WTC11 (cell line): ENCODE results near the gene SLC23A1. TPM values are rescaled to one million over a fixed set of nuclear protein-coding genes. Genes with fewer than 3 reads are reported as not detected.

Experiments used
- ATAC-seq: fragments of 200-7000 bp; cut with Tn5 transposase; 2 replicates; pipeline ENCODE4 v1.10.0; 2021; ENCODE audit warnings: mild to moderate bottlenecking, moderate library complexity
- CTCF ChIA-PET: fragments of 300-600 bp; sonication (Branson Sonifier 250); formaldehyde crosslinking; loops from one replicate; lab custom pipeline; 2021; ENCODE audit warnings: antibody characterized with exemption; lab: Charles Lee
- POLR2A ChIA-PET: fragments of 350-600 bp; sonication (Branson Sonifier 250); formaldehyde crosslinking; loops from one replicate; lab custom pipeline; 2021; ENCODE audit warnings: antibody characterized with exemption; lab: Charles Lee
- DNase-seq: peaks from one replicate; pipeline ENCODE4 v3.0.0; 2021; ENCODE audit warnings: low spot score
- H3K27ac Mint-ChIP-seq: 2 replicates; pipeline ENCODE4 v1.8.0; 2021; ENCODE audit warnings: mixed read lengths
- H3K27me3 Mint-ChIP-seq: 2 replicates; pipeline ENCODE4 v1.8.0; 2021; ENCODE audit warnings: low read depth, mild to moderate bottlenecking, moderate library complexity, mixed read lengths
- H3K36me3 Mint-ChIP-seq: 2 replicates; pipeline ENCODE4 v1.8.0; 2021; ENCODE audit warnings: mixed read lengths
- H3K4me1 Mint-ChIP-seq: 2 replicates; pipeline ENCODE4 v1.8.0; 2022; ENCODE audit warnings: mixed read lengths
- H3K4me3 Mint-ChIP-seq: 2 replicates; pipeline ENCODE4 v1.8.0; 2021; ENCODE audit warnings: mild to moderate bottlenecking, moderate library complexity, mixed read lengths
- H3K9me3 Mint-ChIP-seq: 2 replicates; pipeline ENCODE4 v1.8.0; 2021; ENCODE audit warnings: mixed read lengths
- ARID4B ChIP-seq: sonication (generic); formaldehyde crosslinking; IDR thresholded peaks from 2 replicates; pipeline ENCODE4 v1.8.0; 2023; ENCODE audit warnings: missing genetic modification reagents, mild to moderate bottlenecking, borderline replicate concordance
- CREM ChIP-seq: sonication (generic); formaldehyde crosslinking; IDR thresholded peaks from 2 replicates; pipeline ENCODE4 v1.8.1; 2022; ENCODE audit warnings: mild to moderate bottlenecking, missing genetic modification reagents, moderate library complexity
- ERG ChIP-seq: fragments of 250-450 bp; sonication (Bioruptor Pico); IDR thresholded peaks from 2 replicates; pipeline ENCODE4 v1.8.0; 2021; ENCODE audit warnings: mild to moderate bottlenecking
- ETV6 ChIP-seq: sonication (generic); formaldehyde crosslinking; IDR thresholded peaks from 2 replicates; pipeline ENCODE4 v1.8.1; 2022; ENCODE audit warnings: mild to moderate bottlenecking, missing genetic modification reagents
- NFATC4 ChIP-seq: fragments of 250-450 bp; sonication (Bioruptor Pico); IDR thresholded peaks from 2 replicates; pipeline ENCODE4 v1.9.0; 2021; ENCODE audit warnings: mild to moderate bottlenecking
- RELA ChIP-seq: sonication (generic); formaldehyde crosslinking; IDR thresholded peaks from 2 replicates; pipeline ENCODE4 v1.8.1; 2022; ENCODE audit warnings: missing genetic modification reagents, mild to moderate bottlenecking, borderline replicate concordance
- SMAD3 ChIP-seq: sonication (generic); formaldehyde crosslinking; IDR thresholded peaks from 2 replicates; pipeline ENCODE4 v1.8.0; 2022; ENCODE audit warnings: missing genetic modification reagents, mild to moderate bottlenecking, borderline replicate concordance
- TCF7 ChIP-seq: sonication (generic); formaldehyde crosslinking; IDR thresholded peaks from 2 replicates; pipeline ENCODE4 v1.8.0; 2022; ENCODE audit warnings: mild to moderate bottlenecking, low read depth, missing genetic modification reagents, moderate library complexity
- TP53 ChIP-seq: sonication (generic); formaldehyde crosslinking; IDR thresholded peaks from 2 replicates; pipeline ENCODE4 v1.8.1; 2023; ENCODE audit warnings: mild to moderate bottlenecking, missing genetic modification reagents
- ZNF416 ChIP-seq: fragments of 250-450 bp; sonication (Bioruptor Pico); IDR thresholded peaks from 2 replicates; pipeline ENCODE4 v1.9.0; 2021; ENCODE audit warnings: mild to moderate bottlenecking, inconsistent platforms
- total RNA-seq: library from RNA; stranded (reverse); gene quantifications from 3 replicates; pipeline ENCODE4 v1.2.3, GENCODE V29; 2021
- TF ChIP-seq, protein P1 (sequence below): fragments of 250-450 bp; sonication (Bioruptor Pico); IDR thresholded peaks from 2 replicates; pipeline ENCODE4 v1.9.0; 2021; ENCODE audit warnings: mild to moderate bottlenecking
- TF ChIP-seq, protein P2 (sequence below): fragments of 250-450 bp; sonication (Bioruptor Pico); IDR thresholded peaks from 2 replicates; pipeline ENCODE4 v1.9.0; 2021; ENCODE audit warnings: mild to moderate bottlenecking, borderline replicate concordance

The SLC23A1 gene
- total RNA-seq, 1 experiment from 2014 or later, result not detected

DNA sequence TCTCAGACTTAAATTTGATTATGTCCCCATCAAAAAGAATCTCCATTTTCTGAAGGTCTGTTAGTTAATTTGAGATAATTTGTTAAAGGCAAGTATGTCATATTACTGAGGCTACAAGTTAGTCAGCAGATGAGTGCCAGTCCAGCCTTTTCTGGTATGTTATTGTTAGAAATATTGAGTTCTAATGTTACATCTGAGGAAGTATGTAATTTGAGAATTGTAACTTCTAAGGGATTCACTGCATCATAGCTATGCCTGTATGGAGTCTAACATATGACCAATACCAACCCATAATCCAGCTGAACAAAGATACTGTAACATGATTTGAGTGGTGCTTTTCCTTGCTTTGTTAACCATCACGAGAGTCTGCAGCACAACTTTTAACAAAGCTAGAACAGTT is 13.9 kb downstream of the SLC23A1 start (continued):
- TF ChIP-seq CREM (CRISPR knock-in tag) (no peak), NFATC4 (CRISPR knock-in tag) (no peak), ARID4B (no peak)
- TF ChIP-seq, protein P1, sequence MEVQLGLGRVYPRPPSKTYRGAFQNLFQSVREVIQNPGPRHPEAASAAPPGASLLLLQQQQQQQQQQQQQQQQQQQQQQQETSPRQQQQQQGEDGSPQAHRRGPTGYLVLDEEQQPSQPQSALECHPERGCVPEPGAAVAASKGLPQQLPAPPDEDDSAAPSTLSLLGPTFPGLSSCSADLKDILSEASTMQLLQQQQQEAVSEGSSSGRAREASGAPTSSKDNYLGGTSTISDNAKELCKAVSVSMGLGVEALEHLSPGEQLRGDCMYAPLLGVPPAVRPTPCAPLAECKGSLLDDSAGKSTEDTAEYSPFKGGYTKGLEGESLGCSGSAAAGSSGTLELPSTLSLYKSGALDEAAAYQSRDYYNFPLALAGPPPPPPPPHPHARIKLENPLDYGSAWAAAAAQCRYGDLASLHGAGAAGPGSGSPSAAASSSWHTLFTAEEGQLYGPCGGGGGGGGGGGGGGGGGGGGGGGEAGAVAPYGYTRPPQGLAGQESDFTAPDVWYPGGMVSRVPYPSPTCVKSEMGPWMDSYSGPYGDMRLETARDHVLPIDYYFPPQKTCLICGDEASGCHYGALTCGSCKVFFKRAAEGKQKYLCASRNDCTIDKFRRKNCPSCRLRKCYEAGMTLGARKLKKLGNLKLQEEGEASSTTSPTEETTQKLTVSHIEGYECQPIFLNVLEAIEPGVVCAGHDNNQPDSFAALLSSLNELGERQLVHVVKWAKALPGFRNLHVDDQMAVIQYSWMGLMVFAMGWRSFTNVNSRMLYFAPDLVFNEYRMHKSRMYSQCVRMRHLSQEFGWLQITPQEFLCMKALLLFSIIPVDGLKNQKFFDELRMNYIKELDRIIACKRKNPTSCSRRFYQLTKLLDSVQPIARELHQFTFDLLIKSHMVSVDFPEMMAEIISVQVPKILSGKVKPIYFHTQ (CRISPR knock-in tag), result no peak

GRCh38 chr5:139368613-139369012 is 14.5 kb downstream of the SLC23A1 start:
- ChIA-PET CTCF (interaction anchor here (0.9 to 1.7 kb wide), 6 partner anchors 22 to 92 kb away, joined by 3 to 5 read pairs (median 4); partner anchors contain the start of gene PAIP2), POLR2A (interaction anchor here (0.5 kb wide), 1 partner anchor 573 kb away, joined by 3 read pairs; no protein-coding TSS in a partner anchor)
- Mint-ChIP-seq H3K27me3 (no peaks in the 10 kb centered on the region), H3K36me3 (peaks cover 59% of the 10 kb centered on the region), H3K9me3 (no peaks in the 10 kb centered on the region), H3K4me1 (no peaks in the 10 kb centered on the region), H3K4me3 (no peak overlapping the region), H3K27ac (no peak overlapping the region; the same call in 1 of the 2 replicates)
- TF ChIP-seq ZNF416 (CRISPR knock-in tag), result no peak
- TF ChIP-seq TCF7 (CRISPR knock-in tag), result no peak
- no peak for TF ChIP-seq RELA (CRISPR knock-in tag)
- no peak for TF ChIP-seq ERG (CRISPR knock-in tag)
- no peak for TF ChIP-seq SMAD3 (CRISPR knock-in tag)
- TF ChIP-seq, protein P2, sequence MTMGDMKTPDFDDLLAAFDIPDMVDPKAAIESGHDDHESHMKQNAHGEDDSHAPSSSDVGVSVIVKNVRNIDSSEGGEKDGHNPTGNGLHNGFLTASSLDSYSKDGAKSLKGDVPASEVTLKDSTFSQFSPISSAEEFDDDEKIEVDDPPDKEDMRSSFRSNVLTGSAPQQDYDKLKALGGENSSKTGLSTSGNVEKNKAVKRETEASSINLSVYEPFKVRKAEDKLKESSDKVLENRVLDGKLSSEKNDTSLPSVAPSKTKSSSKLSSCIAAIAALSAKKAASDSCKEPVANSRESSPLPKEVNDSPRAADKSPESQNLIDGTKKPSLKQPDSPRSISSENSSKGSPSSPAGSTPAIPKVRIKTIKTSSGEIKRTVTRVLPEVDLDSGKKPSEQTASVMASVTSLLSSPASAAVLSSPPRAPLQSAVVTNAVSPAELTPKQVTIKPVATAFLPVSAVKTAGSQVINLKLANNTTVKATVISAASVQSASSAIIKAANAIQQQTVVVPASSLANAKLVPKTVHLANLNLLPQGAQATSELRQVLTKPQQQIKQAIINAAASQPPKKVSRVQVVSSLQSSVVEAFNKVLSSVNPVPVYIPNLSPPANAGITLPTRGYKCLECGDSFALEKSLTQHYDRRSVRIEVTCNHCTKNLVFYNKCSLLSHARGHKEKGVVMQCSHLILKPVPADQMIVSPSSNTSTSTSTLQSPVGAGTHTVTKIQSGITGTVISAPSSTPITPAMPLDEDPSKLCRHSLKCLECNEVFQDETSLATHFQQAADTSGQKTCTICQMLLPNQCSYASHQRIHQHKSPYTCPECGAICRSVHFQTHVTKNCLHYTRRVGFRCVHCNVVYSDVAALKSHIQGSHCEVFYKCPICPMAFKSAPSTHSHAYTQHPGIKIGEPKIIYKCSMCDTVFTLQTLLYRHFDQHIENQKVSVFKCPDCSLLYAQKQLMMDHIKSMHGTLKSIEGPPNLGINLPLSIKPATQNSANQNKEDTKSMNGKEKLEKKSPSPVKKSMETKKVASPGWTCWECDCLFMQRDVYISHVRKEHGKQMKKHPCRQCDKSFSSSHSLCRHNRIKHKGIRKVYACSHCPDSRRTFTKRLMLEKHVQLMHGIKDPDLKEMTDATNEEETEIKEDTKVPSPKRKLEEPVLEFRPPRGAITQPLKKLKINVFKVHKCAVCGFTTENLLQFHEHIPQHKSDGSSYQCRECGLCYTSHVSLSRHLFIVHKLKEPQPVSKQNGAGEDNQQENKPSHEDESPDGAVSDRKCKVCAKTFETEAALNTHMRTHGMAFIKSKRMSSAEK (CRISPR knock-in tag), result no peak
- no peak for TF ChIP-seq ETV6 (CRISPR knock-in tag)
- no peak for TF ChIP-seq TP53 (CRISPR knock-in tag)
- DNase-seq, result no peak
- ATAC-seq, result no peak
